GM19023 (cell line): ENCODE data around the gene GYPA.
"Not testable (repeated sequence)": the region's sequence is repeated elsewhere in the genome, so short reads cannot be mapped to it uniquely, and the experiment has no call there.

Experiments
- ATAC-seq: cut with Tn5 transposase; IDR thresholded peaks from one replicate; pipeline ENCODE4 v1.9.1; 2021; ENCODE audit warnings: mild to moderate bottlenecking, moderate library complexity; ENCODE audit not compliant: unreplicated experiment

The GYPA gene

GRCh38 chr4:144129336-144129875 is 11.1 kb downstream of the GYPA start:
- not testable (repeated sequence) for ATAC-seq

- ATAC-seq = not testable (repeated sequence)
Observed at GRCh38 chr4:144128709-144129320, 11.7 kb downstream of the GYPA start.

DNA sequence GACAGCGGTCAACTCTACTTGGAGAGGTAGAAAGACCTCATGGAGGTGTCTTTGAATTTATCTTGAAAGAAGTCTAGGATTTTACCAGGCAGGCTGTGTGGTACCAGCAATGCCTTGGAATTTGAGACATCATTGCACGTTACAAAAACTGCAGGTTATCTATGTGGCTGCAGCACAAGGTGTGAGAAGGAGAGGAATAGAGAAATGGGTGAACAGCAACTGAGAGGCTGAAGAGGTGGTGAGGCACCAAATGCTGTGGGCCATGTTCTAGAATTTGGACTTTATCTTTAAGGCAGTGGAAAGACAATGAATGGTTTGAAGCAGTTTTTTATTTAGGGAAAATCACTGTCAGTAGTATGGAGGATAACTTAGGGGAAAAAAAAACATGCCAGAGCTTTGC is 15.4 kb downstream of the GYPA start:
- ATAC-seq = not testable (repeated sequence)

DNA sequence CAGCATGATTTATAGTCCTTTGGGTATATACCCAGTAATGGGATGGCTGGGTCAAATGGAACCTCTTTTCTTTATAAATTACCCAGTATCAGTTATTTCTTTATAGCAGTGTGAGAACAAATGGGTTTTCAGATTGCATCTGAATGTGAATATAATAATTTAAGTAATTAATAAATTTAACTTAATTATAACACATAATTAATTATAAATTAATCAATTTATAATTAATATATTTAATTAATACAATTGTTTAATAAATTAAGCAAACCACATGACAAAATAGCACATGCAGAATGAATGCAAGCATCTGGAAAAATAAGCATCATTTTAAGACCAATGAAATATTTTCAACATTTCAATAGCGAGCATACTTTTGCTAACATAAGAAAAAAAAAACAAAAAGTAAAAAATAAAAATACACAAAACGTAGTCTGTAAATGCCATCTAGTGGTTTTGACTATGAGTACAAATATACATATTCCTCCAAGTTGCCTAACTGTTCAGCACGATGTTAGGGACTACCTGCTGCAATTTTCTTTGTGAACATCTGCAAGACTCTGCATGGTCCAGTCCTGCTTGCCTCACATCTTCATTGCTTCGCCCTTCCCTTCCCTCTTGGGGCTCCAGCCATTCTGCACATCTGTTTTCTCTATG is 16.4 kb downstream of the GYPA start:
- not testable (repeated sequence) for ATAC-seq

DNA sequence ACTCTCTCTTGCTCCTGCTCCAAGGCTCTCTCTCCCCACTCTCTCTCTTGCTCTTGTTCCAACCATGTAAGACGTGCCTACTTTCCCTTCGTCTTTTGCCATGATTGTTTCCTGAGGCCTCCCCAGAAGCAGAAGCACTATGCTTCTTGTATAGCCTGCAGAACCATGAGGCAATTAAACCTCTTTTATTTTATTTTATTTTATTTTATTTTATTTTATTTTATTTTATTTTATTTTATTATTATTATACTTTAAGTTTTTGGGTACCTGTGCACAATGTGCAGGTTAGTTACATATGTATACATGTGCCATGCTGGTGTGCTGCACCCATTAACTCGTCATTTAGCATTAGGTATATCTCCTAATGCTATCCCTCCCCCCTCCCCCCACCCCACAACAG is 17.2 kb downstream of the GYPA start:
- not testable (repeated sequence) for ATAC-seq

DNA sequence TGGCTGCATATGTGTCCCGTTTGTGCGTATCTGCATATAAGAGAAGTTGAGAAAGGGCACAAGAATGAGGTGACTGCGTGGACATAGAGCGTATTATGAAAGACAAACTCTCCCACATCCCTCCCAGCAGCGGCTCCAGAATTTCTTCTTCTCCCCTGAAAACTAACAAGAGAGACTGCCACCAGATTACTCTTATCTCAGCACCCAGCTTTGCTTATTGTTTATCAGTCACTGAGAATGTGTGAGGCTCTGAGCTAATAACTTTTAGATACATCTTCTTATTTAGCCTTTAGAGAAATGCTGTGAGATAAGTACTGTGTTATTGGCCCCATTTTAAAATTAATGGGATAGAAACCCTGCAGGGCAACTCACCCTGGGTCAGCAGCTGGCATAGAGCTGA is 20.8 kb downstream of the GYPA start:
- not testable (repeated sequence) for ATAC-seq

DNA sequence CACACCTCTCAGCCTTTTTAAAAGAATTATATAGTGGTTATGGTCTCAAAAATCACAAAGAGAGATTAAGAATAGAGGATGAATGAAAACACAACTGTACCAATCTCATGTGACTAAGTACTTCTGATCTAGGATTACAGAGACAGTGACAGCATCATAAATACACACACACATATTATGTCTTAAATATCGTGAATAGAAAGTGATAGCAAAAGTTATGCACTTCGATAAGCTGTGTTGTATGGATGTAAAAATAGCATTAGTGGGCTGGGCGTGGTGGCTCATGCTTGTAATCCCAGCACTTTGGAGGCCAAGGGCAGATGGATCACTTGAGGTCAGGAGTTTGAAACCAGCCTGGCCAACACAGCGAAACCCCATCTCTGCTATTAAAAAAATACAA is 25.0 kb downstream of the GYPA start:
- no peak for ATAC-seq

DNA sequence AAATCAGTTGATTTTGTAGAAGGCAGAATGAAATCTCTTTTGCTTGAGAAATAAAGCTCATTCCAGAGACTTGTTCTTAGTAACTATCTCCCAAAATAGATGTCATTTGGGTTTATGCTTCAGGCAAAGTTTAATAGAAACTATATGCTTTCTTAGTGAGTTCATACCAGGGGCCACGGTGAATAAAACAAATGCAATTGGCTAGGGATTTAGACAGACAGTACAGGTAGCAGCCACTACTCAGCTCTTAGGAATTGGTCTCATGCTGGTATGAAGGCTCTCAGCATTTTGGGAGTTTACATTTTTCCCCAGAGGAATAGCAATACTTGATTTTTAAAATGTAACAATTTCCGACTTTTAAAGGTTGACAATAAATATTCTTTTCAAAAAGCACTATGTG is 27.0 kb downstream of the GYPA start:
- ATAC-seq = no peak

GRCh38 chr4:144104509-144105130 is 35.9 kb downstream of the GYPA start:
- ATAC-seq = no peak

DNA sequence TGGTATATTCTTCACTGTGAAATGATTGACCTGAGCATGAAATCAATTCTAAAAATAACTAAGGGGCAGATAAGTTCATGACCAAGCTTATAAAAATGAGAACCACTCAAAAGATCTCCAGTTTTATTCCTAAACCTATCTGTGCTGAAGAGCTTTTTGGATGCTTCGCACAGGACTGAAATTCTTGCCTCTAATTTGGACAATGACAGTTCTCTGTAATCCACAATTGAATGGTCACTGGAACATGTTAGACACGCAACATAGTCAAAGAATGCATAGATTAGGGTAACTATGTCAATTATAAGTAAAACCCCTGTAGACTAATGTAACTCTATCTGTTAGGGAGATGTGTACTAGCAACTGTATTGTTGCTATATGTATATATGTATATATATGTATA is 42.7 kb downstream of the GYPA start:
- ATAC-seq = not testable (repeated sequence)

- ATAC-seq = not testable (repeated sequence)
Observed at GRCh38 chr4:144093995-144094394, 46.5 kb downstream of the GYPA start.

GRCh38 chr4:144091181-144091580 is 49.3 kb downstream of the GYPA start:
- ATAC-seq = not testable (repeated sequence)

DNA sequence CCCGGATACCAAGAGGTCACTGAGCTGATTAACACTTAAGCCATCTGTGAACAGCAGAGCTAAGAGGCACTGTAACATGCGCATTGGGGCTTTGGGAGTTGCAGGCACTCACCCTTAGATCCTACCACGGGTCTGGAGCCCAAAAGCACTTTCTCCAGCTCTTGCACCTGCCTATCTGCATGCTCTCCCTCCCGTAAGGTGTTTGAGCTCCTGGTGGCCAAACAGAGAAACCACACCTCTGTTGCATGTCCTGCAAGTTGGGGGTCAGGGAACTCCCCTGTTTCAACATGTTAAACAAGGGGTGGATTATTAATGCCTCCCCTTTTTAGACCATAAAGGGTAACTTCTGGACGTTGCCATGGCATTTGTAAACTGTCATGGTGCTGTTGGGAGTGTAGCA is 49.8 kb downstream of the GYPA start:
- ATAC-seq = no peak

DNA sequence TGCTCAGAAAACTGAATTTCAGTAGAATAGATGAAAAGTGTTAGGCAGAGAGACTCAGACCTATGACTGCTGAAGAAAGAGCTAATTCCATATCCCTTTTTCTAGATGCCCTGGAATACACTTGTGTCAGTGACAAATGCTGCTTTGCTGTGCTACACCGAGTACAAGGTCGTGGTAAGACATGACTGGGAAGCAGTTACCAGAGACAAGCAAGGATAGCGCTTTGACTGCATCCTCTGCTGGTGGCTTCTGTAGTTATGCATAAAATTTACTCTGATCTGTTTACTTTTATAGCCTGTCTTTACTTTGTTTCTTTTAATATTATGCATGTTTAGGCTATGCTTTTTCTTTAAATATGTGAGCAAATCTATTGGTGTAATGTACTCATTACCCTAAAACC is 58.5 kb downstream of the GYPA start:
- ATAC-seq = not testable (repeated sequence)

DNA sequence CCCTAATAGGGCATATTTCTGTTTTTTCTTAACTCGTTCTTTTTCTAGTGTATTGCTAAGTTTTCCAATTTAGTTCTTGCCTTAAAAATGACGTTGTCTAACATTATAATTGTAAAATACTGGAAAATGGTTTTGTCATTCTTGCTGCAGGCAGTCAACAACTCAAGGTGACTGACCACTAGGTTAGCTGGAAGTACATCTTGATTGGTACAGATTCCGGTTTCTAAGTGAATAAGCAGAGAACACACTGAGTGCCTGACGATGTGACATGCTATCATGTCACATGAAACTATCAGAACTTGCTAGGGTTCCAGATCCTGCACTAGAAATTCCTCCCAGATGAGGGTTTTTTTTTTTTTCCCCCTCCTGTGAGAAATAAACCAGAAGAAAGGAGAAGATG is 60.4 kb downstream of the GYPA start:
- ATAC-seq = not testable (repeated sequence)

- ATAC-seq = not testable (repeated sequence)
Observed at GRCh38 chr4:144078746-144079145, 61.8 kb downstream of the GYPA start.

GRCh38 chr4:144061556-144061955 is 79.0 kb downstream of the GYPA start:
- not testable (repeated sequence) for ATAC-seq

DNA sequence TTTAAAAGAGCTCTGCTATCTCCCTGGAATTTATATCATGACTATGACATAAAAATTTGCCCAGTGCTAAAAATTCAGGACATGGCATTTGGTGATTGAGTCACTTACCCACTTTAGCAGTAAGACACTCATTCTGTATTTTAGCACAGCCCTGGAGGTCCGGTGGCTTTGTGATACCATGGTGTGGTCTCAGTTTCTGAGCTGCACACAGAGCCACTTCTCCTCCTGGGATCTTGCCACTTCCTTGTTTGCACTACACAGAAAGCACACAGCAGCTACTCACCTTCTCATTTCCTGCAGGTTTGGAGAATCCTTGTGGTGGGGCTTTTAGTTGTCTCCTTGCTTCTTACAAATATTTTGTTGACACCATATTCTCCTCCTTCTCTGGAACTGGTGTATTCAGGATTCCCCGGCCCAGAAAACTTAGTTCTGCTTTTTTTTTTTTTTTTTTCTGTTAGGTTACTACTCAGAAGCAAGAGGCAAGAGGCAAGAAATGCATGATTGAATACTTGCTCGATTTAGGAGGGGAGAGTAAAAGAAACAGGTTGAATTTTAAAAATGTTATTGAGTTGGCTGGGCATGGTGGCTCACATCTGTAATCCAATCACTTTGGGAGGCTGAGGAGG is 80.2 kb downstream of the GYPA start:
- ATAC-seq = not testable (repeated sequence)
